Activated CD4-positive, alpha-beta T cell treated with anti-CD3 and anti-CD28 coated beads for 24 hours (primary cell): ENCODE data around the gene SARDH.

Experiments
- DNase-seq, 2 donors: peaks; one replicate each; pipeline ENCODE4 v3.0.0-alpha.2; 2020; ENCODE audit warnings: low read depth in 2 of 2

The SARDH gene

DNA sequence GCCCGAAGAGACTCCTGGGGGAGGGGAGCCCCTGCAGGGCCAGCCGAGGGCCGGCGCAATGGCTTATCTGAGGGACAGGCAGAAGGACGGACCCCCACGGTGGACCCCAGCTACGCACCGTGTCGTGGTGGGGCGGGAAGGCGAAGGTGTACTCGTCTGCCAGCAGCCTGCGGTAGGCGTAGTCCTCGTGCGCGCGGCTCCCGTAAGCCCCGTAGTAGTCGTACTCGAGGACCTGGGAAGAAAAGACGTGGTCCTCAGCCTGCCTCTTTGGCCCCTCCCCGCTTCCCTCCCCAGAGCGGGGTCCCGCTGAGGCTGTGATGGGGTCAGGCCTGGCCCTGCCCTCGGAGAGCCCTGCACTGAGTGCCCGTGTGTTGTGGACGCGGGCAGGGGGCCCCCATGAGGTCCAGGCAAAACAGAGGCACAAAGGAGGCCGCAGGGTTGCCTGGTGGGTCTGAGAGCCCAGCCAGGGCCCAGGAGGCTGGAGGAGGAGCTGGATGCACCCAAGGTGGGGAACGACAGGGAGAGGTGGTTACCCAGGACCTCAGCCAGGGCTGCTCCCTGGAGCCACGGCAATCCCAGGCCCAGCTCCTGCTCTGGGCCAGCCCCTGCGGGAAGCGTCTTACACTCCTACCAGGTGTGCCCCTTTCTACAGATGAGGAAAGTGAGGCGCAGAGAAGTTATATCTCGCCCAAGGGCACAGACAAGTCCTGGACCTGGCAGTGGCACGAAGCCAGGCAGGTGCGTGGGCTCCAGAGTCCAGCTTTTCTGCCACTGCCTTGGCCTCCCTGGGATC, 35.2 kb downstream of the SARDH start:
- no peak for DNase-seq

GRCh38 chr9:133701981-133702797, 36.0 kb downstream of the SARDH start:
- DNase-seq: peak; percentile 58

- peak in 1 of 2 donors; percentile 39 for DNase-seq
Observed at GRCh38 chr9:133701321-133701980, 36.7 kb downstream of the SARDH start.

DNA sequence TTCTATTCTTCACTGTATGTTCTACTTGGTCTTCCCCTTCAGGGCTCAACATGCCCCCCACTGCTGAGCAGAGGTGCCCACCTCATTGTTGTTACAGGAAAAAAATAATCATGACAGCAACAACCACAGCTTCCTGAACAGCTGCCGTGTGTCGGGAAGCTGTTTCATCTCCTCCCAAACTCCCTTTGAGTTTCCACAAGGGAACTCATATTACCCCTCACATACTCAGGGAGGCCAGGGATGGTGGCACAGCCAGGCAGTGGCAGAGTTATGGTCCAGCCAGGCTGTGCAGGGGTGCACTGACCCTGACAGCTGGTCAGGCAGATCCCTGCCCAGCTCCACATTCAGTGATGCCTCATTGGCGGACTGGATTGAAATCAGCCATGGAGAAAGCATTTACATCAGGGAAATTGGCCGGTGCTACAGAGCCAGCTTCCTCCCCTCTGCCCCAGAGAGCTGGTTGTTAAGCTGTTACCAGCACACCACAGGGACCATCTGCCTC, 37.3 kb downstream of the SARDH start:
- no peak for DNase-seq

DNA sequence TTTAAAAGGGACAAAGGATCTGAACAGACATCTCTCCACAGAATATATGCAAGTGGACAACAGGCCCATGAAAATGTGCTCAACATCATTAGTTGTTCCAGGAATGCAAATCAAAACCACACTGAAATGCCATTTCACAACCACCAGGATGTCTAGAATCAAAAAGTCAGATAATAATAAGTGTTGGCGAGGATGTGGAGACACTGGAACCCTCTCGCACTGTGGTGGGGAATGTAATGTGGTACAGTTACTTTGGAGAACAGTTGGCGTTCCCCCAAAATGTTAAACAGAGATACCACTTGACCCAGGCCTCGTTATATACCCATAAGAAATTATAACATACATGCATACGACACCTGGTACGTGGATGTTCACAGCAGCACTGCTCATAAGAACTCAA, 38.6 kb downstream of the SARDH start:
- no peak for DNase-seq

DNA sequence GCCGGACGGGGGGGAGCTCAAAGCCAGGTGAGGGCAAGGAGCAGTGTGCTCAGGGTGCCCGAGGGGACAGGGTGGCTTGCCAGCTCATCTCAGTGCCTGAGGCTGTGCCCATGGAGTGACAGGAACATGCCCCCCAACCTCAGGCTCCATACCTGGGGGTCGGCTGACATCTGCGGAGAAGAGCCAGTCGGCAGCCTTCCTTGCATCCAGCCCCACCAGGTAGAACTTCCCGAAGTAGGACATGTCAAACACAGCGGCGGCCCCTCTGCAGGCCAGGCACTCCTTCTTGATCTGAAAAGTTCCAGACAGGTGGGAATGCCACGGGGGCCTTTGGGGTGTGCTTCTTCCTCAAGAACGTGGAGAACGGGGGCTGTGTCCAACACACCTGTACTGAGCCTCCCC, 42.1 kb downstream of the SARDH start:
- DNase-seq: no peak

- DNase-seq: no peak
Observed at GRCh38 chr9:133694686-133695085, 43.5 kb downstream of the SARDH start.

DNA sequence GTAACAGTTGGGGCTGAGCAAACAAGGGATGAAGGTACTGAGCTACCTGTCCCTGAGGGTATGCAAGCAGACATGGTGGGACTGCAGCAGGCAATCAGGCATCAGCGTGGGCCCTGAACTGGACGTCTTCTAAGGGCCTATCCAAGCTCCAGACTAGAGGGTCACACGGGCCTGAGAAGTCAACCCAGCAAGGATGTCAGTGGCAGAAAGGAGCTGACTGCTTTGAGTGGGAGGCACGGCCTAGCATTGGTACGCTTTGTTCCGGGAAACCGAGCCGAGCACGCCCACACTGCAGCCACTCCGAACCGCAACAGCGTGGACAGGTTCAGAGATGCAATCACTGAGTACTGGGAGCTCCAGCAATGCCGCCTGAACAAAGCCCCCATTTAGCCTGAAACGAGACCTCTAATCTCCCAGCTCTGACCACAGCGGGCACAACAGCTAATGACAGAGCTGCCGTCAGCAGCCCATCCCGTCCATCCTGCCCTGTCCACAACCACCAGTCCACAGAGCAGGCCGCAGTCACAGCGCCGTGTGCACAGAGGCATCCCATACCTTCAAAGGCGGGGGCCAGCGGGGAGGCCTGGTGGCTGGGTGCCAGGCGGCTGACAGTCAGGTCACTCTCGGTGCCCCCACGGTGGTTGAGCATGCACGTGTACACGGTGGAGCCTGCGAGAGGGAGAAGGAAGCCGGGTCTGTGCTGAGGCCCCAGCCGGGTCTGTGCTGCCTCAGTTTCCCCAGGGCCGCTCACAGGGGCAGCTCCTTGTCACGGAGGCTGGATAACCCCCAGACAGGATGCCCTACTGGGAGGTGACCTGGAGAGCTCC, 44.2 kb downstream of the SARDH start:
- DNase-seq: no peak

DNA sequence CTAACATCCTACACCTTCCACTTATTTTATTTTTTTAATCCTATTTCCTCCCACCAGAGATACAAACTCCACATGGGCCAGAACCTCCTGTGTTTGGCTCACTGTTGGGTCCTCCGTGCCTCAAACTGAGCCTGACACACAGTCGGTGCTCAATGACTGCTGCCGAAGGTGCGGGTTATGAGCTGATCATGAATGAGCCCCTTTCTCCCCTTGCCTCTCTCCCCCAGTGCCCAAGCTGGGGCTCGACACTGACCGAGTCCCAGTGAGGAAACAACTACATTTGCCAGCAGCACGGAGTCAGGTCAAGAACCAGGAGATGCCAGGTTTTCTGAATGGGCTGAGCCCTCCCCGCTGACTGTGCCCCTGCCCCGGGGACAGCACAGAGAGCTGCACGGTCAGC, 45.0 kb downstream of the SARDH start:
- DNase-seq: no peak

GRCh38 chr9:133692364-133692985, 45.7 kb downstream of the SARDH start:
- DNase-seq: no peak

GRCh38 chr9:133691626-133692363, 46.4 kb downstream of the SARDH start:
- no peak for DNase-seq

- no peak for DNase-seq
Observed at GRCh38 chr9:133691191-133691590, 47.0 kb downstream of the SARDH start.

DNA sequence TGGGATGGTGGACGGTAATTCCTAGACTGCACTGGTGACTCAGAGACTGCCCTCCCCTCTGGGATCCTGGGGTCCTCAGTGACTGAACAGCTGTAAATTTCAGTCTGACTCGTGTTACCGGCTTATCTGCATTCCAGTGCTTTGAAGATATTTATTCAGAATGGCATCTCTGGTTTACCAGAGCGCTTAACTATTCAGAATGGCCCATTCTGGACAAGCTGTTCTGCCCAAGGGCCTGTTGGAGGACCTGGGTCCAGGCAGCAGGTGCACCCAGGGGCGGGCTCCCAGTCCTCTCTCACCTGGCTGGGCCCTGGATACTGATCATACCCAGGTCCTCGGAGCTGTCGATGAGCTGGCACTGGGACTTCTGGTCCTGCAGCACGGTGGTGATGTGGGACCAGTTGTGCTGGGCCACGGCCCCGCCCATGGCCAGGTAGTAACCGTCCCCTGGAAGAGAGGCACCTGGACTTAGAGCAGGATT, 48.0 kb downstream of the SARDH start:
- DNase-seq: no peak

GRCh38 chr9:133689151-133689763, 48.9 kb downstream of the SARDH start:
- no peak for DNase-seq

DNA sequence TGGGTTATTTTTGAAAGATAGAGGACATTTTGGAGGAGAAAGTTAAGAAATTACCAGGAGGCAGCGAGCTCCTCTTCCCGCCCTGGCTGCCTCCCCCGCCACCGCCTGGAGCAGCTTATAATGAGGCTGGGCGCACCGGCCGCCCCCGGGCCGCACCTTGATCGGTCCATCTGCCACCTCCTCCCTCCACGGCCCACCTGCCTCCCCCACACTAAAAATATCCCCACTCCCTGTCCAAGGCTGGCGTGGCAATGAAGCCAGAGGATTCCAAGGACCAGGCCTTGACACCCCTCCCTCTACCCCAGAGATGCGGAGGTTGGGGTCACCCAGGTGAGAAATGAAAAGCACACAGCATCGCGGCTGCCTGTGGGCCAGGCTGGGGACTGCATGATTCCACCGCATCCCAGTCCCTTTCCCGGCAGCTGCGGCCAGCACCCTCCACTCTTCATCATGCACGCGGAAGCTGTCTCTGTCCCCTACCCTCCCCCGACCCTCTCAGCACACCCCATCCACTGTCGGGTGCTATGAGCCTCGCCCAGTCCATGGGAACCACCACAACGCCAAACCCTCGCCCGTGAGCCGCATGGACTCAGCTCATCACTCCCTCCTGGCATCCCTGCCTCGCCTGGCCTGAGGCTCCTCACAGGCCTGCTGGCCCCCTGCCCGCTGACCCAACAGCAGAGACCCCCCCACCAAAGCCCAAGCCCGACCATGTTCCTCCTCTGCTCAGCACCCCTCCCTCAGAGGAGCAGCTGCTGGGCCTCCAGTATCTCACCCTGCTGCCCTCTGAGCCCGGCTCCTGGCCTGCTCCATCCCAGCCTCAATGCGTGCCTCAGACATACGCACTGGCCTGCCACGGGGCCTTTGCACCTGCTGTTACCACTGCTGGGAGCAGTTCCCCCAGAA, 50.0 kb downstream of the SARDH start:
- DNase-seq: no peak

GRCh38 chr9:133686642-133687575, 51.2 kb downstream of the SARDH start:
- DNase-seq: no peak
